ENCODE data around the gene SF1. TPM values are rescaled to one million over a fixed set of nuclear protein-coding genes. Genes with fewer than 3 reads are reported as not detected.

SF1 gene
- polyA plus RNA-seq, 1 donor, result 360 TPM

- no peak for DNase-seq
- Histone ChIP-seq H3K36me3 (ENCODE audit: control insufficient read depth, insufficient read depth, low read length) (no peaks in the 10 kb centered on the region), H3K4me3 (ENCODE audit: low read length) (no peak overlapping the region), H3K9me3 (ENCODE audit: control insufficient read depth, low read depth, low read length) (no peaks in the 10 kb centered on the region), H3K4me1 (ENCODE audit: control insufficient read depth, insufficient read depth, low read length) (no peaks in the 10 kb centered on the region), H3K27ac (ENCODE audit: low read length) (no peak overlapping the region), H3K27me3 (ENCODE audit: control insufficient read depth, insufficient read depth, low read length) (peaks cover 87% of the 10 kb centered on the region)
- WGBS (ENCODE audit: insufficient coverage, low lambda C conversion rate), result no CpG with 5 or more reads among the region's 21 CpGs
Measured at GRCh38 chr11:64716473-64717267, 61.7 kb downstream of the SF1 start.

DNA sequence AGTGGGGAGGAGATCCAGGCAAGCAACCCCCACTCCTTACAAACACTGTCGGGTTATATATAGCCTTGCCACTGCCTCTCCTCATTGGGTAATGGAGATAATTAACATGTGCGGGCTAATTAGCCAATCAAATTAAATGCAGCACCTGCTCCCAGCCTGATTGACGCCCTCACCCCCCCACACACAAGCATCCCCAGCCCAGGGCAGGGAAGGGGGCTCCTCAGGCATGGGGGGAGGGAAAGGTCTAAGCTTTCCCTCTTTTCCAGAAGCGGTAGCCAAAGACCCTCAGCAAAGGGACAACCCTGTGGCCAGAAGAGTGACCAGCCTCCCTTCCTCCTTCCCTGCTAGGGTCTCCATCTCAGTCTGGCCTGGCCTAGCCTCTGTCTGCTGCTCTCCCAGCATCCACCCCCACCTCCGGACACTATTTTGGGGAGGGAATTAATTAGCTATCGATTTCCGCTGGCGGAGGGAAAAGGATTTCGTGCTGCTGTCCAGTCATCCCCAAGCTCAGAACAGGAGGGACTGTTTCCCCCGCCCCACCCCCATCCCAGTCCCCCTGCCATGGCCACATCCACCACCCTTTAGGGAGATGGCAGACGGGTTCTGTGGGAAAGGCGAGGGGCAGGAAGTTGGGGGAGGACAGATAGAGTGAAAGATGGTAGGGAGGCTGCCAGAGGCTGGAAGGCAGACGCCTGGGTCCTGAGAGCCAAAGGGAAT lies 62.4 kb downstream of the SF1 start:
- H3K27ac ChIP-seq (ENCODE audit: low read length), result no peak overlapping the region
- no CpG with 5 or more reads among the region's 13 CpGs for WGBS (ENCODE audit: insufficient coverage, low lambda C conversion rate)
- H3K4me1 ChIP-seq (ENCODE audit: control insufficient read depth, insufficient read depth, low read length), result peaks cover 2% of the 10 kb centered on the region
- DNase-seq, result no peak
- H3K4me3 ChIP-seq (ENCODE audit: low read length), result no peak overlapping the region
- H3K36me3 ChIP-seq (ENCODE audit: control insufficient read depth, insufficient read depth, low read length), result no peaks in the 10 kb centered on the region
- H3K27me3 ChIP-seq (ENCODE audit: control insufficient read depth, insufficient read depth, low read length), result peaks cover 87% of the 10 kb centered on the region
- H3K9me3 ChIP-seq (ENCODE audit: control insufficient read depth, low read depth, low read length), result peaks cover 4% of the 10 kb centered on the region

DNA sequence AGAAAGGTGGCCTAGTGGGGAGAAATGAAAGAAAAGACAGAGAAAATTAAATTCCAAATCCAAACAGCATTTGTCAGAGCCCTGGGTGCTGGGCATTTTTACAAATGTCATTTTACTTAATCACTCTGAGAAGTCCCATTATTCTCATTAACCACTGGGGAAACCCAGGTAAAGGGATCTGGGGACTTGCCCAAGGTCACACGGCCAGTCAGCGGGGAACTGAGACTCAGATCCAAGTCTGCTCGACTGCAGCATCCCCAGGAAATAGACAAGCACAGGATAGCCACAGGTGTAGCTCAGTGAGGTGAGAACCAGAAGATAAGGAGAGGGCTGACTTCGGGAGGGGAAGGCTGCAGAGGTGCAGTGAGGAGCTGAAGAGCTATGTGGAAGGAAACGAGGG lies 63.2 kb downstream of the SF1 start:
- no CpG with 5 or more reads among the region's 5 CpGs for WGBS (ENCODE audit: insufficient coverage, low lambda C conversion rate)
- no peak overlapping the region for H3K4me3 ChIP-seq (ENCODE audit: low read length)
- H3K4me1 ChIP-seq (ENCODE audit: control insufficient read depth, insufficient read depth, low read length), result peaks cover 2% of the 10 kb centered on the region
- H3K27ac ChIP-seq (ENCODE audit: low read length), result no peak overlapping the region
- H3K36me3 ChIP-seq (ENCODE audit: control insufficient read depth, insufficient read depth, low read length), result no peaks in the 10 kb centered on the region
- peaks cover 87% of the 10 kb centered on the region for H3K27me3 ChIP-seq (ENCODE audit: control insufficient read depth, insufficient read depth, low read length)
- DNase-seq, result no peak
- peaks cover 4% of the 10 kb centered on the region for H3K9me3 ChIP-seq (ENCODE audit: control insufficient read depth, low read depth, low read length)

- peaks cover 4% of the 10 kb centered on the region for H3K9me3 ChIP-seq (ENCODE audit: control insufficient read depth, low read depth, low read length)
- no peaks in the 10 kb centered on the region for H3K36me3 ChIP-seq (ENCODE audit: control insufficient read depth, insufficient read depth, low read length)
- peaks cover 89% of the 10 kb centered on the region for H3K27me3 ChIP-seq (ENCODE audit: control insufficient read depth, insufficient read depth, low read length)
- WGBS (ENCODE audit: insufficient coverage, low lambda C conversion rate), result no CpG with 5 or more reads among the region's 5 CpGs
- H3K27ac ChIP-seq (ENCODE audit: low read length), result no peak overlapping the region
- no peak overlapping the region for H3K4me3 ChIP-seq (ENCODE audit: low read length)
- H3K4me1 ChIP-seq (ENCODE audit: control insufficient read depth, insufficient read depth, low read length), result peaks cover 2% of the 10 kb centered on the region
- DNase-seq, result no peak
Measured at GRCh38 chr11:64714666-64715065, 63.7 kb downstream of the SF1 start.

Other genes starting within 250 kb of the SF1 start
- 0.30 TPM for gene SLC22A11, start 222.6 kb downstream of the SF1 start, polyA plus RNA-seq
- 0.03 TPM for gene SLC22A12, start 187.3 kb downstream of the SF1 start, polyA plus RNA-seq
- gene NRXN2, start 55.3 kb downstream of the SF1 start, polyA plus RNA-seq, result 13.8 TPM
- 10.7 TPM for gene RASGRP2, start 34.4 kb downstream of the SF1 start, polyA plus RNA-seq
- 2.4 TPM for gene PYGM, start 18.6 kb downstream of the SF1 start, polyA plus RNA-seq
- gene MAP4K2, start 24.7 kb upstream of the SF1 start, polyA plus RNA-seq, result 13.5 TPM
- 29.0 TPM for gene MEN1, start 32.0 kb upstream of the SF1 start, polyA plus RNA-seq
- 5.5 TPM for gene CDC42BPG, start 66.1 kb upstream of the SF1 start, polyA plus RNA-seq
- gene EHD1, start 100.1 kb upstream of the SF1 start, polyA plus RNA-seq, result 94.8 TPM
- 18.4 TPM for gene ATG2A, start 138.7 kb upstream of the SF1 start, polyA plus RNA-seq
- 11.6 TPM for gene PPP2R5B, start 146.1 kb upstream of the SF1 start, polyA plus RNA-seq
- 0.24 TPM for gene GPHA2, start 157.4 kb upstream of the SF1 start, polyA plus RNA-seq
- 0.09 TPM for gene MAJIN, start 193.6 kb upstream of the SF1 start, polyA plus RNA-seq
- 15.7 TPM for gene BATF2, start 218.4 kb upstream of the SF1 start, polyA plus RNA-seq
- gene ARL2, start 235.6 kb upstream of the SF1 start, polyA plus RNA-seq, result 83.3 TPM
- gene SNX15, start 248.9 kb upstream of the SF1 start, polyA plus RNA-seq, result 37.7 TPM

Measured in large intestine (tissue), 3 donors.